ENCODE data around the gene PPP1CA.
"Not testable (repeated sequence)": the region's sequence is repeated elsewhere in the genome, so short reads cannot be mapped to it uniquely, and the experiment has no call there.

The PPP1CA gene

DNA sequence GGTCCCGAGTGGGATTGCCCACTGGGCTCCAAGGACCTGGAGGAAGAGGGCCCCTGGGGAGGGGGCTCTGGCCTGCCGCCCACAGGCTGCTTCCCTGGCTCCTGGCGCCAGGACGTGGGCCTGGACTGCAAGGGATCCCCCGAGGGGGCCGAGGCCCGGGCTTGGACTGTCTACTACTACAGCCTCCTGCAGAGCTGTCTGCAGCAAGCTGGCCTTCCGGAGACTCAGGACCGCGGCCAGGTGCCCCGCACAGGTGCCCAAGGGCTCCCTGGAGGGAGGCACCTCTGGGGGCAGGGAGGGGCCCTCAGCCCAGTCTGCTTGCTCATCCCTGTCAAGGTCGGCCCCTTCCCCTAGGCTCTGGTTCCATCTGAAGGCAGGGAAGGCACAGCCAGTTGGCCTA lies 15.8 kb upstream of the PPP1CA start:
- no peak for DNase-seq (ENCODE audit: low read depth)

DNA sequence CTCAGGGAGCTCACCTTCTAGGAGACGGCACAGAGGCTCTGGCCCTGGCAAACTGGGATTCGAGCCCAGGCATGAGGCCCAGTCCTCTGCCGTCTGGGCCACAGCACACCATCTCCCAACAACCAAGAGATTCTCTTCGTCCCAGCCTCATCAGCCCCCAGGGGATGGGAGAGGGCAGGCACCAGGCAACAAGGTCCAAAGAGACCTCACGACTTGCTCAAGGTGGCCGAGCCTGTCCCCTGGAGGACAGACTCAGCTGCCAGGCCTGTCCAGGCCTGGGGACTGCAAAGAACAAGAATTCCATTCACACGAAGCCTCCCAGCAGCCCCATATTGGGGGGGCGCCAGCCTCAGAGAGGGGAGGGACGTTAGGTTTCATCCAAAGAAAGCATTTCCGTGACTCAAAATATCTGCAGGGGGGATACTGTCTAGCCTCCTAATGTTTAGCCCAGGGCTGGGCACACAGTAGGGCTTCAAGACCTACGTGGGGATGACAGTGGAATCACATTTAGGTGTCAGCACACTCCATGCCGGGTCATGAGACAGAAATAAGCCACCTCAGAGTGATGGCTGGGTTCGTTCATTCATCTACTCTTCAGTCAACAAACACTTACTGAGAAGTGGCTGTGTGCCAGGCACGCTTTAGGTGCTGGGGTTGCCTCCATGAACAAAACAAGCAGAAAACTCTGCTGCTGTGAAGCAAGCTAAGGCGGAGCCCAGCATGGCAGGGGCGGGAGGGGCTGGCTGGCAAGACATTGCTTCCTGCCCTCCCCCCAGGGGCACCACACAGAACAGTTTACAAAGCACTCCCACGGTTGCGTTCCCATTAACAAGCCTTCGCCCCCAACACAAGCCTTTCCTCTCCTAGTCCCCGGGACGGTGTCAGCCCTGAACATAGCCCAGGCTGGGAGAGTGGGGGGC lies 15.0 kb upstream of the PPP1CA start:
- peak; percentile 29 for DNase-seq (ENCODE audit: low read depth)

DNA sequence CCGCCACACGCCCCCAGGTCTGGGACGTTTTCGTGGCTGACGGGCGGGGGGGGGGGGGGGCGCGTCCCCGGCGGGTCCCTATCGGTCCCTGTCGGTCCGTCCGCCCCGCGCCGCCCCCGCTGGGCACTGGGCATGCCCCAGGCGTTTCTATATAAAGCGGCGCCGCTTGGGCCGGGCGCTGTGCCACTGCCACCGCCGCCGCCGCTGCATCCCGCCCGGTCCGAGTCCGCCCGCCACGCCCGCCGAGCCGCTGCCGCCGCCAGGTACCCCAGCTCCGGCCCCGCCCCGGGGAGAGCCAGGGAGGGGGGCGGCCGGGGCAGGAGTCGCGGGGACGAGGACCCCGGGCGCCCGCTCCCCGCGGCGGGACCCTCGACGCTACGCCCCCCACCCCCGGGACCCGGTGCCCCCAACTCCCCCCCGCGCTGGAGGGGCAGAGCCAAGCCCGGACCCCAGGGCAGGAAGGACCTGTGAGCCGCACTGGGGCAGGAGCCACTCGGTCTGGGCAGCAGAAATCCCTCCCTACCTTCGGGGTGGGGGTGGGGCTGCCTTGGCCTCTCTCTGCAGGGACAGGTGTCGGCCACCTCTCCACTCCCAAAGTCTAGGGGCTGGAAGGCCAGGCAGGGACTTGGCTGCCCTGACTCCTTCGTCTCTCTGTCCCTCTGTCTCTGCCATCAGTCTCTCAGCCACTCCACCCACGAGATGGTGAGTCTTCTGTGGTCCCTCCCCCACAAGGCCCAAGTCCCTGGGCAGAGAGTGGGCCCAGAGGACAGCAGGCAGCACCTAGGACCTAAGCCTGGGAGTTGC lies 14.0 kb upstream of the PPP1CA start, which contains the start of gene CARNS1:
Gene CARNS1 (plus strand): TSS at position 178 of the 804 bp plus-strand sequence. CDS start 522 bp downstream, at position 700.
- DNase-seq (ENCODE audit: low read depth) = no peak

DNA sequence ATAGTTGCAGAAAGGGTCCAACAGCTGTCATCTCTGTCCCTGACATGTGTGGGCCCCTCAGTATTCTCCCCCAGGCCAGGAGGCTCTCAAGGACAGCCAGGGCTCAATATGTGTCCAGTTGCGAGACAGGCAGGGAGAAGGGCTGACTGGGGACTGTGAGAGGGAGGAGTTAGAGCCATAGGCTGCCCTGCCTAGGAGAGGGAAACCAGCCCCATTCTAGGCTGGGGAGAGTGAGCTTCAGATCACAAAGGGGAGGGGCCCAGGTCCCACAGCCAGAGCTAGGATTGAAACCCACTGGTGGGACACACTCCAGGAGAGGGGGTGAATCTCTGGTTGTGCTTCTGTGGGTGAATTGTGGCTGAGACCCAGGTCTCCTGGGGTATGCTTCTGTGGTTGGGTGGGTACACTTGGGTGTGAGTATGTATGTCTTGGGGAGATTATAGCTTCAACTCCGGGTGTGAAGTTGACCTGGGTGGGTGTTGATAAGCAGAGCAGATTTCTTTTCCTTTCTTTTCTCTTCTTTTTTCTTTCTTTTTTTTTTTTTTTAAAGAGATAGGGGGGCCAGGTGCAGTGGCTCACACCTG lies 11.7 kb upstream of the PPP1CA start:
- no peak for DNase-seq (ENCODE audit: low read depth)

- DNase-seq (ENCODE audit: low read depth) = no peak
These were observed 11.0 kb upstream of the PPP1CA start for GRCh38 chr11:67412495-67413179.

GRCh38 chr11:67411785-67412152 lies 10.1 kb upstream of the PPP1CA start:
- no peak for DNase-seq (ENCODE audit: low read depth)

- no peak for DNase-seq (ENCODE audit: low read depth)
These were observed 9.5 kb upstream of the PPP1CA start for GRCh38 chr11:67410984-67411784.

DNA sequence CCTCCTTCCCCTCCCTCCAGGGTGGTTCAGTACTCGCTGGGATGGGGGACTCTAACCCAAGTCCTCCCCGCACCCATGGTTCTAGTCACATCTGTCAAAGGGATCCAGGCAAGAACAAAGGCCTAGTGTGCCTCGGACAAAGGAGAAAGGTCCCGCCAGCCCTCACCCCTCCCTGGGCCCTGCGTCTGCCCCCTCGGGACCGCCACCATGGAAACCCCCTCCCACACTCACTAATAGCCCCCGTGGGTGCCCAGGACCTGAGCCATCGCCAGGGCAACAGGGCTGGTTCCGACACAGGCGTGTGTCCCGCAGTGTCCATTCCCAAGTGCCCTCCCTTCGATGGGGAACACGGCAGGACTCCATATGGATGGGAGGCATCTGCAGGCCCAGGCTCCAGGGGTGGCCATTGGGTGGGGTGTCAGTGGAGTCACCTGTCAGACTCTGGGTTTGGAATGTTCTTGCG lies 8.7 kb upstream of the PPP1CA start:
- DNase-seq (ENCODE audit: low read depth) = no peak

- no peak for DNase-seq (ENCODE audit: low read depth)
These were observed 8.2 kb upstream of the PPP1CA start for GRCh38 chr11:67409781-67410368.

- DNase-seq (ENCODE audit: low read depth) = no peak
These were observed 7.6 kb upstream of the PPP1CA start for GRCh38 chr11:67409261-67409666.

DNA sequence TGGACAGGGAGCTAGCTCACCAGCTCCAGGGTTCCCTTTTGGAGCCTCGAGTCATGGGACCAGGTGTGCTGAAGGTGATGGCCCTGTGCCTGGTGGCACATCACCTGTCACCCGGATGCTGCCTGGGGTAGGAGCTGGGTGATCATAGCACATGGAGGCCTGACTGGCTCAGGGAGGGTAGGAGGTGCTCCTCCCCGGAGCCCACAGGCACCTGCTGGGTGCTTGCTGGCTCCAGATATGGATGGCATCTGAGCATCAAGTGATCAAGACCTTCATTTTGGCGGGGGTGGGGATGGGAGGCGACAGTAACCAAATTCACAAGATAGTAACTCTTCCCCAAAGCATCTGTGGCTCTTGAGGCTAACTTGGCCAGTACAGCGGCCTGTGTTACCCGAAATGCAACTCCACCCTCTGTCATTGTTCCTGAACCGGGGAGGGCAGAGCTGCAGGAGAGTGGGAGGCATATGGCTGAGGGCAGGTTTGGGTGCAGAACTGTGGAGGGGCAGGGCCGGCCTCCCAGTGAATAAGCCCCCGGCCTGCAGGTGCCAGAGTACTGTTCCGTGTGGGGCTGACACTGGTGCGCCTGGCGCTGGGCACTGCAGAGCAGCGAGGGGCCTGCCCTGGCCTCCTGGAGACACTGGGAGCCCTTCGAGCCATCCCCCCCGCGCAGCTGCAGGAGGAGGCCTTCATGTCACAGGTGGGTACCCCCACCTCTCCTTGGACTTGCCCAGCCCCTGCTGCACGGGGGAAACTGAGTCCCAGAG lies 7.0 kb upstream of the PPP1CA start:
- DNase-seq (ENCODE audit: low read depth) = no peak

DNA sequence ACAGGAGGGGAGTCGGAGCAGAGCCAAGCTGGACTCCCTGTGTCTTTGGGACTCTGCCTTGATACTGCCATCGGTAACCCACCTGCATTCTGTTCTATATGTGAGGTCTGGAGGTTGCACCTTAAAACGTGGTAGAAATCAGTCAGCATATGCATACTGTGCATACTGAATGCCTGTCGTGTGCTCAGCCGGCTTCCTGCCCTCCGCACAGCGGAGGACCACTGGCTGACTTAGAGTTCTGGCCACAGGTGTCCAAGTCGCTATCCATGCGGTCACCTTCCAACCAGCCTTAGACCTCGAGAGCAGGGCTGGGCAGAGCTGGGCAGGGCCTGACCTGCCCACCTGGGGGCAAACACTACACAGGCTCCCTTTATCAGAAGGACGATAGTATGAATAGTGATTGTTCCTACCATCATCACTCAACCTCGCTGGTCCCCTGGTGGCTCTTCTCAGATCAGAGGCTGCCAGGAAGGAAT lies 6.1 kb upstream of the PPP1CA start:
- DNase-seq (ENCODE audit: low read depth) = no peak

- DNase-seq (ENCODE audit: low read depth) = no peak
These were observed 5.5 kb upstream of the PPP1CA start for GRCh38 chr11:67406969-67407687.

DNA sequence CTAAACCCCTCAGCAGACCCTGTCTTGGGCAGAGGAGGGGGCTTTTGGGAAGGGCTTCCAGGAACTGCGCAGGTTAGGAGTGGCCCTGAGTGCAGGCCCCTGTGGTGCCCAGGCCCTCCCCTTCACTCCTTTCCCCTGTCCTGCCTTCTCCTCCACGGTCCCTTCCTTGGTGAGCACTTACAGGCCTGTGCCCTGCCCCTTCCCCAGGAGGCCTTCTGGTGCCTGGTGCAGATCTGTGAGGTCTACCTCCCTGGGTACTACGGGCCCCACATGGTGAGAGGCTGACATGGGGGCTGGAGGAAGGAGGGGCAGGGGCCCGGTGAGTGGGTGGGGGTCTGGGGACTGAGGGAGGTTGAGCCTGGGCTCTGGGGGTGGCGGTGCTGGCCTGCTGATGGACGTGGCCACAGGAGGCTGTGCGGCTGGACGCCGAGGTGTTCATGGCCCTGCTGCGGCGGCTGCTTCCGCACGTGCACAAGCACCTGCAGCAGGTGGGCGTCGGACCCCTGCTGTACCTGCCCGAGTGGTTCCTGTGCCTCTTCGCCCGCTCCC lies 4.8 kb upstream of the PPP1CA start:
- DNase-seq (ENCODE audit: low read depth) = no peak

DNA sequence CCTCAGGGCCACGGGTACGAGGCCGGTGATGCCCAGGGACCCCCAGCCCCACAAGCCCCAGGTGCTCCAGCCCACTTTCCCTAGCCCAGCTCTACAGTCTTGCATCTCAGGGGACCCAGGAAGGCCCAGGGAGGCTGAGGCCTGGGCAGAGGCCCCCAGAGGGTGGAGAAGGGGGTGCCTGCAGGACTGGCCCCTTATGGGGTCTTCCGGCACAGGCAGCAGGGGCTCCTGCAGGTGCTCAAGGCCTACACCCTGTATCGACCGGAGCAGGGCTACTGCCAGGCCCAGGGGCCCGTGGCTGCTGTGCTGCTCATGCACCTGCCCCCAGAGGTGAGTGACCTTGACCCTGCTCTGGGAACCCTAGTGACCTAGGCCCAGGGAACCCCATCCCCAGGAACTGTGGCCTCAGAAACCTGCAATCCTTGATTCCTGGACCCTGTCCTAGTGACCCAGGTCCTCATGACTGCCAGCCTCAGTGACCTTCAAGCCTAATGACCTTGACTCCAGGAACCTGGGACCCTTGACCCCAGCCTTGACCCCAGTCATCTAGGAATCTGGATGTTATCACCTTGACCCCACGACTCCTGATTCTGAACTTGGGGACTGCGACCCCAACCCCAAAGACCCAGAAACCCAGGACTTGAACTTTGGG lies 4.2 kb upstream of the PPP1CA start:
- no peak for DNase-seq (ENCODE audit: low read depth)

GRCh38 chr11:67405196-67405567 lies 3.5 kb upstream of the PPP1CA start:
- DNase-seq (ENCODE audit: low read depth) = no peak

GRCh38 chr11:67404515-67405195 lies 3.0 kb upstream of the PPP1CA start:
- no peak for DNase-seq (ENCODE audit: low read depth)

DNA sequence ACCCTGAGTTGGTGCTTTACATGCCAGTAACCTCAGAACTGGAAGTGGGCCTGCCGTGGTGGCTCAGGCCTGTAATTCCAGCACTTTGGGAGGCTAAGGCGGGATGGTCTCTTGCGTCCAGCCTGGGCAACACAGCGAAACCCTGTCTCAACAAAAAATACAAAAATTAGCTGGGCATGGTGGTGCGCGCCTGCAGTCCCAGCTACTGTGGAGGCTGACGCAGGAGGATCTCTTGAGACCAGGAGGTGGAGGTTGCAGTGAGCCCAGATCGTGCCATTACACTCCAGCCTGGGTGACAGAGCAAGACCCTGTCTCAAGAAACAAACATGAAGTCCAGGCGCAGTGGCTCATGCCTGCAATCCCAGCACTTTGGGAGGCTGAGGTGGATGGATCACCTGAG lies 1.4 kb upstream of the PPP1CA start:
- not testable (repeated sequence) for DNase-seq (ENCODE audit: low read depth)

Measured in iris pigment epithelial cell (primary cell).